Fibroblast of mammary gland (primary cell): ENCODE measurements around the gene RBM20.

Source experiments
- DNase-seq: peaks from one replicate; pipeline ENCODE4 v3.0.0-alpha.2; 2010; ENCODE audit warnings: low read depth
- H3K4me3 ChIP-seq: 2 replicates; pipeline ENCODE4 v1.5.1; 2011; ENCODE audit warnings: low read depth, mild to moderate bottlenecking, low read length, moderate library complexity; ENCODE audit not compliant: control insufficient read depth
- TF ChIP-seq, protein P1 (sequence below): conservative IDR thresholded peaks from 2 replicates; pipeline ENCODE4 v1.5.1; 2011; ENCODE audit warnings: low read depth, low read length, inconsistent platforms; ENCODE audit not compliant: control insufficient read depth, insufficient read depth

The RBM20 gene

DNA sequence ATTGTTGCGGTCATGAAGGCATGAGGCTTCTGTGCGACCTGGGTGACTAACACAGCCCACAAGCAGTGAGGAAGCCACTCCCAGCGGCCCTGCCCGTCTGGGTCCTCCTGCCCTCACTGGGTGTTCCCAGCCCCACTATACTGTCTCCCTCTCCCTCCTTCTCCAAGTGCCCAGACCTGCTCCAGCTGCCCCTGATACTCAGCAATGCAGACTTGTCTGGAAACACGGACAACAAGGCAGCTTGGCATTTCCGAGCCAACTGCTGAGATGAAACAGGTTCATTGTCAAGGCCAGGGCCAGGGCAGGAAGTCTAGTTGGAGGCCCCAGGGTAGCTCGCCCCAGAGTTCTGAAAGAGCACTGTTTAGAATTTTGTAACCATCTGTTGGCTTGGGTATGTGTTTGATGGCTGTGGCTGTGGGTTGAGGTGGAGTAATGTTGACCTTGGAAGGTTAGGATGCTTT is 95.7 kb downstream of the RBM20 start:
- TF ChIP-seq, protein P1, sequence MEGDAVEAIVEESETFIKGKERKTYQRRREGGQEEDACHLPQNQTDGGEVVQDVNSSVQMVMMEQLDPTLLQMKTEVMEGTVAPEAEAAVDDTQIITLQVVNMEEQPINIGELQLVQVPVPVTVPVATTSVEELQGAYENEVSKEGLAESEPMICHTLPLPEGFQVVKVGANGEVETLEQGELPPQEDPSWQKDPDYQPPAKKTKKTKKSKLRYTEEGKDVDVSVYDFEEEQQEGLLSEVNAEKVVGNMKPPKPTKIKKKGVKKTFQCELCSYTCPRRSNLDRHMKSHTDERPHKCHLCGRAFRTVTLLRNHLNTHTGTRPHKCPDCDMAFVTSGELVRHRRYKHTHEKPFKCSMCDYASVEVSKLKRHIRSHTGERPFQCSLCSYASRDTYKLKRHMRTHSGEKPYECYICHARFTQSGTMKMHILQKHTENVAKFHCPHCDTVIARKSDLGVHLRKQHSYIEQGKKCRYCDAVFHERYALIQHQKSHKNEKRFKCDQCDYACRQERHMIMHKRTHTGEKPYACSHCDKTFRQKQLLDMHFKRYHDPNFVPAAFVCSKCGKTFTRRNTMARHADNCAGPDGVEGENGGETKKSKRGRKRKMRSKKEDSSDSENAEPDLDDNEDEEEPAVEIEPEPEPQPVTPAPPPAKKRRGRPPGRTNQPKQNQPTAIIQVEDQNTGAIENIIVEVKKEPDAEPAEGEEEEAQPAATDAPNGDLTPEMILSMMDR: no peak
- no peak overlapping the region for H3K4me3 ChIP-seq
- DNase-seq: no peak

DNA sequence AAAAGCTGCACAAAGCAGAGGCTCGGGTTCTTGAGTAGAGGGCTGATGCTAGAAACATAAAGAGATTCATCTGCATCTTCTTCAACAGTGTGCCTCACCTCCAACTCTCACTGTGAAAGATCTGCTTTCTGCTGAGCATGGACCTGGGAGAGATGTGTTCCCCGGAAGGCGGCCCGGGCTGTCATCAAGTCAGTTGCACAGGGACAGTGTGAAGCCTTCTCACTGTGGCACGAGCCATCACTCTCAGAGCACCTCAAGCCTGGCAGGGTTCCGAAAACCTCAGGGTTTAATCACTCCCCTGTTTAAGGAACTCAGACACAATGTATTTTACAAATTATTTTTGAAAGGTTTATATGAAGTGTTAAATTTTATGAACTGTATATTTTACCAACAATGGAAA is 98.7 kb downstream of the RBM20 start:
- no peak overlapping the region for H3K4me3 ChIP-seq
- TF ChIP-seq, protein P1: no peak
- no peak for DNase-seq

DNA sequence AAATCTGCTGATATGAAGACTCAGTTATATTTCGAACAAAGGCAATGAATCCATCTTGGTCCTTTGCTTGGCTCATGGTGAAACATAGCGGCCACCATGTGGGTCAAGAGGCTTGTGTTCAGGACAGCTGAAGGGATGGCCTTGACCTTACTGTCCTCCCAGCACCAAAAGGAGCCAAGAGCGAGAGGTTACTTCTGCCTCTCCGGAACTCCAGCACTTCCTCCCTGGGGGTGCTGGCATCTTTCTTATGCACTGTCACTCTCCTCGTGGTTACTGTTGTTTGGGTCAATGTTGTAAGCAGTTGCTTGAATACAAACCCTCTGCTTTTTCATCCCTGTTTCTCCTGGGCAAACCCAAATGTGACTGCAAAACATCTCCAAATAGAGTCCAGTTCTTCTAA is 100.6 kb downstream of the RBM20 start:
- no peak for DNase-seq
- TF ChIP-seq, protein P1: no peak
- H3K4me3 ChIP-seq: no peak overlapping the region

DNA sequence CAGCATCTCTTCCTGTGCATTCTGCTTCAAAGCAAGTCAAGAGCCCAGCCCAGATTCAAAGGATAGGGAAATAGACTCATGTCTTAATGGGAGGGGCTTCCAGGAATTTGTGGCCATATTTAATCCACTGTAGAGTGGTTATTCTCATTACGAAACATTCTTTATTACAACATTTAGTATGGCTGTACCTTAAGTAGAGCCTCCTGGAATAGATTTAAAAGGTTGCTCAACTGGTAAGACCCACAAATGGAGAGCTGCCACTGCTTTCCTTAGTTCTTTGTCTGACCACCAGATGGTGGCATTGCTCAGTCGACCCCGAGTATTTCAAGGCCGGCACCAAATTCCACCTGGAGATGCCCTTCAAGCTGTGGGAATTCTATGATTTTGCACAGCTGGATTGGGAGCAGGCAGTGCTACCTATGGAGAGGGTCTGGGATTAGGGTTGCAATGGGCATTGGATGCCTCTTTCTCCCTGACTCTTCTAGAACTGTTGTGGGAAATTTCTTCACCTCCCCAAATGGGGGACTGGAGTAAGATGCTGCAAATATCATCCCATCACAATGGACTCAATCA is 102.2 kb downstream of the RBM20 start:
- no peak overlapping the region for H3K4me3 ChIP-seq
- TF ChIP-seq, protein P1: peak; percentile 81
- peak; percentile 79 for DNase-seq

DNA sequence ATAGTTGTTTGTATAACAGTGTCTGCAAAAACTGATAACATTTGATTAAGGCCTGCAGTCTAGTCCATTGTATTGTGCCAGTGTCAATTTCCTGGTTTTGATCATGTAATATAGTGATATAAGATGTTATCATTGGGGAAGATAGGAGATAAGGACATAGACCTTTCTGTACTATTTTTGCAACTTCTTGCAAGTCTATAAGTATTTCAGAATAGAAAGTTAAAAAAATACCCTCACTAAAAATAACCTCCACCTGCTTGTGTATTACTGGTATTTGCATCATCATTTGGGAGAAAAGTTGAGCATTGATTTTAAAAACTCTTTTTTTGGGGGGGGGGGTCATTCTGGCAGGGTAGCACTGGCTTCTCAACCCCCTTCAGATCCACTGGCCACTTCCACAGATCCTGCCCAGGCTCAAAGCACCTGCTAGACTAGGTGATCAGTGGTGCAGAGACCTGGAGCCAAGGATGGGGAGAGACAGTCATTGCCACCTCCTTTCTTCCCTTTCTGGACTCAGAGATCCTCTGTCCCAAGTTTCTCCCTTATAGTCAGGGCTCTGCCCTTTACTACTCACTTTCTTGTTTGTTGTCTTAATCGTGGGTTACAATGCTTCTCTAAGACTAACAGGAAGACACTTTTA is 103.0 kb downstream of the RBM20 start:
- DNase-seq: no peak
- TF ChIP-seq, protein P1: no peak
- no peak overlapping the region for H3K4me3 ChIP-seq

DNA sequence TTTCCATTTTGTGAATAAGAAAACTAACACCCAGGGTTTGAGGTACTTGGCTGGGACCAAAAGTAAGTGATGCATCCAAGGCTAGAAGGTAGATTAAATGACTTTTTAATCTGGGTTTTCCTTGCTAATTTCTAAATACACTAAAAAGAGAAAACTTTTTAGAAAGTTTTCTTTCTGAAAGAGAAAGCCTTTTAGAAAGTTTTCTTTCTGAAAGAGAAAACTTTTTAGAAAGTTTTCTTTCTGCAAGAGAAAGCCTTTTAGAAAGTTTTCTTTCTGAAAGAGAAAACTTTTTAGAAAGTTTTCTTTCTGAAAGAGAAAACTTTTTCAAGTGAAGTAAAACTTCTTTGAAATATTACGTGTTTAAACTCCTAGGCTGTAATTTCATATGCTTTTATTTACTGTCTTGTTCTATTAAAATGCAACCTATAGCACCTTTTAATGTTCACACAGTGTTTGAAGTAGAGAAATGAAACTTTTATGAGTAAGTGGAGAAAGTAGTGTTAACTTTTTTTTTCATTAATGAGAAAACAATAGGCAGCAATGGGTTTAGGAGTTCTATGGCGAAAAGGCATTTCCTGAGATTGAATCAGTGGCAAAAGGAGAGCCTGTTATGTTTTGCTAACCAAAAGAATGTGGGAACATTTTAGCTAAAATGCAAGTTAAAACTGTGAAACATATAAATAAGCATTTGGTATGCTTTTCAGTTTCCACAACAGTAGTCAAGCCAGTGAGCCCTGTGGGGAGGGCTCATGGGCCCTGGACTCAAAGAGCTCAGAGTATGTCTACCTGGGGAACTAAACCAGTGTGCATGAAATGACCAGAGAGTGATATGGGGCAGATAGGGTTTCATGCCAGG is 103.7 kb downstream of the RBM20 start:
- H3K4me3 ChIP-seq: no peak overlapping the region
- TF ChIP-seq, protein P1: no peak
- DNase-seq: no peak
